GM18508 (cell line): ENCODE measurements around the gene CCDC12.

Source experiments
- ATAC-seq: cut with Tn5 transposase; IDR thresholded peaks from one replicate; pipeline ENCODE4 v1.9.1; 2021; ENCODE audit warnings: moderate number of reproducible peaks; ENCODE audit not compliant: insufficient read depth, unreplicated experiment

CCDC12 gene

DNA sequence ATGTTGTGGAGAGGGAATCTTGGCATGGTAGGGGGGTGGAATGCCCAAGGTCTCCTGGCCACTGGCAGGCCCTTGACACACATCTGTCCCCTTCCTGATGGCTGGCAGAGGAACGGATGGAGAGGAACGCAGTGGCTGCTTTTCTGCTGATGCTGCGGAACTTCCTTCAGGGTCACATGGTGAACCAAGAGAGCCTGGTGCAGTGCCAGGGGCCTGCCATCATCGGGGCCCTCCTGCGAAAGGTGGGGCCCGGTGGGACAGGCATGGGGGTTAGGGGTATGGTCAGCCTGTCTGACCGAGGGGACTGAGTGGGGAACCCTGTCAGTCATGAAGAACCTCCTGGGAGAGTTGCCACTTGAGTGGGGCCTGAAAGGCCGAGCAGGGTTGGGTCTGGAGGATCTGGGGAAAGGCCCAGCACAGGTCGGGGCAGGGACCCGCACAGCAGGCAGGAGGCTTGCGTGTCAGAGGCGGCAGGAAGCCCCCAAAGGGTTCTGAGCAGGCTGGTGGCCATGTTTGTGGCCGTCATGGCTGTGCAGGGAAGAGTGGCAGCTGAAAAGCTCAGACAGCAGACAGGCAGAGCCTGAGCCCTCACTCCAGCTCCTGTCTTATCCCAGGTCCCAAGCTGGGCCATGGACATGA is 21.0 kb upstream of the CCDC12 start:
- no peak for ATAC-seq

DNA sequence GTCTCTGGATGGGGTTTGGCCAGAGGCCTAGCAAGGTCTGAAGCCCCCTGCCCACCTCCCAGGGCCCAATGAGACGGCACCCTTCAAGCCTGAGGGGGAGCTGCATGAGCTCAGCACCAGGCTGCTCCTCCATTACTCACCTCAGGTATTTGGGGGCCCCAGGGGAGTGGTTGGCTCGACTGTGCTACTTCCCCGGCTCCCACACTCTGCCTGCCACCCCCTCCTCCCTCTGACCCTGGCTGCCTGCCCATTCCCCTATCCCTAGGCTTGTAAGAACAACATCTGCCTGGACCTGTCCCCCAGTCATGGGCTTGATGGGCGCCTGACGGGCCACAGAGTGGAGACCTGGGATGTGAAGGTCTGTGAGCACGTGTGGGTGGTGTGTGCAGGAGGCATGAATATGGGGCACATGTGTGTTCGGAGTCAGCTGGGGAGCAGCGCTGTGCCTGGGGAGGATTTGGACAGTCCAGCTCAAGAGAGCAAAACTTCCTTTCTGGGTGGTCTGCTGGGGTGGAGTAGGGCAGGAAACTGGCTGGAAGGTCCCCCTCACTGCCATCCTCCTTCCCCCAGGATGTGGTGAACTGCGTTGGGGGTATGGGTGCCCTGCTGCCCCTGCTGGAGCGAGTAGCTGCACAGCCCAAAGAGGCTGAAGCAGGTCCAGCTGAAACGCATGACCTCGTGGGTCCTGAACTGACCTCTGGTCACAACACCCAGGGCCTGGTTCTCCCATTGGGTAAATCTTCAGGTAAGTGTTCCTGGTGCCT is 20.3 kb upstream of the CCDC12 start:
- ATAC-seq: no peak

DNA sequence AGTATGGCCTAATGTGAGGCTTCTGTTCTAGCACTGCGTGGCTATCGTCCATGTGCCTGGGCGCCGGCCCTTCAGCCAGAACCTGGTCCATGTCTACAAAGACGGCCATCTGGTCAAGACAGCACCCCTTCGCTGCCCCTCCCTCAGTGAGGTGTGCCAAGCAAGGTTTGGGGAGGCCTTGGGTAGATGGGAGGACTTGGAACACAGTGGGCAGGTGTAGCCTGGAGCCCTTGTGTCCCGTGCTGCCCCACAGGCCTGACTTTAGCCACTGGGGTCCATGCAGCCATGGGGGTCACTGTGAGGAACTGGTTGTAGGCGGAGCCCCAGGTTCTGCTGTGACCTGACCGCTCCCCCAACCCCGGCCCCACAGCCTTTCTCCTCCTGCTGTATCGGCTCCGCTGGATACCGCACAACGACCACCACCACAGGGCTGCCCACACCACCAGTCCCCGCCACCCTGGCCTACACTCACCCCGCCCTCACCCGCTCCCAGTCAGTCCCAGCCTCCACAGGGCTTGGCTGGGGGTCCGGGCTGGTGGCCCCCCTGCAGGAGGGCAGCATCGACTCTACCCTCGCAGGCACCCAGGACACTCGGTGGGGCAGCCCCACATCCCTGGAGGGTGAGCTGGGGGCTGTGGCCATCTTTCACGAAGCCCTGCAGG is 19.5 kb upstream of the CCDC12 start:
- no peak for ATAC-seq

DNA sequence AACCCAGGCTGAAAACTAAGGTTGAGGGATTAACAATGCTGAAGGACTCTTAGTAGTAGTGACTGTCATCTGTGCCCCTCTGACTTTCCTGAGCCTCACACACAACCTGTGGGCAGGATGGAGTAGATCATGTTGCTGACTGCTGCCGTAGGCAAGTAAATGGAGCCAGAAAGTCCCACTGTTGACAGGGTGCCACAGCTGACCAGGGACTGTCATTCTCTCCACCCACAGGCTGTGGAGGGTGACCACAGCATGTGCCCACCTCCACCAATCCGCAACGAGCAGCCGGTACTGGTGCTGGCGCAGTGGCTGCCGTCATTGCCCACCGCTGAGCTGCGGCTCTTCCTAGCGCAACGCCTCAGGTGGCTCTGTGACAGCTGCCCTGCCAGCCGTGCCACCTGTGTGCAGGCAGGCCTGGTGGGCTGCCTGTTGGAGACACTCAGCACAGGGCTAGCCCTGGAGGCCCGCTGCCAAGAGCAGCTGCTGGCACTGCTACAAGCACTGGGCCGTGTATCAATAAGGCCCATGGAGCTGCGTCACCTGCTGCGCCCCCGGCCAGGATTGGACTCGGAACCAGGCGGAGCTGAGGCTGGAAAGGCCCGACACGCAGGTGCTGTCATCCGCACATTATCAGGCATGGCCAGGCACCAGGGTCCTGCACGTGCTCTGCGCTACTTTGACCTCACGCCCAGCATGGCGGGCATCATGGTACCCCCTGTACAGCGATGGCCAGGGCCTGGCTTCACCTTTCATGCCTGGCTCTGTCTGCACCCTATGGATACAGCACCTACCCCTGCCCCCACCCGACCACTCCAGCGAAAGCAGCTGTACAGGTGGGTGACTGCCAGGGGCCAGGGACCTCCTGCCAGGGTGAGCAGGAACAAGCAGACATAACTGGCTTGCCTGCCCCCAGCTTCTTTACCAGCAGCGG is 18.5 kb upstream of the CCDC12 start:
- ATAC-seq: no peak

DNA sequence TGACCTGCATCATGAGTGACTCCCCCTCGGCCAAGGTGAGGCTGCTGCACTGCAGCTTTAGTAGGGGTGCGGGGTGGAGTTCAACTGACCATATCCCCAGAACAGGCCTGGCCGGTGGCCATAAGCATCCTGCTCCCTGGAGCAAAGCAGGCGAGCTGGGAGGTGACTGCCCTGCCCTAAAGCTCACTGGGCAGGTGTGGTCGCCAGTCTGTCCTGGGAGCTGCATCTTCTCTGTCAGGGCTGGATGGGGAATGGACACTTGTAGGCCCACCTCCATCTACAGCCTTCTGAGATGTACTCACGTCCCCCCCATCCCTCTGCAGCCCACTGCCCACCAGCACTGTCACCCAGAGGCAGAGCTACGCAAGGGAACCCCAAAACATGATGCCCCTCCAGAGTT is 17.4 kb upstream of the CCDC12 start:
- ATAC-seq: no peak

DNA sequence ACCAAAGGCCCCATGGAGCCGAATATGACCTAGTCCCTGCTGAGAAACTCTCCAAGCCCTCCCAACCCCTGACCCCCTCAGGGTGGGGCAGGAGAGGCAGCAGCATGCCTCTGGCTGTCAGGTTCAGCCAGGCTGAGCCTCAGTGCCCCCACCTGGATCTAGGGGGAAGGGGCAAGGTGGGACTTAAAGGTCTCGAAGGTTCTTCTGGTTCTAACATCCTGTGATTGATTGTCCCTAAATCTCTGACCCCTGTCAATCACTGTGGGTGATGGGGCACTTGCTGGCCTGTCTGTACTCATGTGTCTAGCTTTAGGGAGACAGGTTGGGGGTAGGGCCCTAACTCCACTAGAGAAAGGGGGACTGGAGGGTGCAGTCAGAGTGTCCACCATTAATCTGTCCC is 16.7 kb upstream of the CCDC12 start:
- no peak for ATAC-seq

DNA sequence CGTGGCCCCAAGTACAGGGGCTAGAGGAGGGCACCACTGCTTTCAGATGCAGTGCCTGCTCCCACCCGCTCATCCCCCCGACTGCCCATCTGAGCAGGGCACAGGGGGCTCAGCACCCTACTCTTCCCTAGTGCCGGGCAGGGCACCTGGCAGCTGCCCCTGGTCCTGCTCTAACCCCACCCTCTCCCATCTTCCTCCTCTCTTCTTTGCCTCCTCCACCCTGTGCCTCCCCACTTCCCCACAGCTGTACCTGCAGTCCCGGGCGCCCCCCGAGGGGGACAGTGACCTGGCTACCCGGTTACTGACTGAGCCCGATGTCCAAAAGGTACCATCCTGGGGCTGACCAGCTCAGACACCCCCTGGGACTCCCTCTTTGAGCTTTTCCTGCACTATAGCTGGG is 15.7 kb upstream of the CCDC12 start:
- ATAC-seq: no peak

DNA sequence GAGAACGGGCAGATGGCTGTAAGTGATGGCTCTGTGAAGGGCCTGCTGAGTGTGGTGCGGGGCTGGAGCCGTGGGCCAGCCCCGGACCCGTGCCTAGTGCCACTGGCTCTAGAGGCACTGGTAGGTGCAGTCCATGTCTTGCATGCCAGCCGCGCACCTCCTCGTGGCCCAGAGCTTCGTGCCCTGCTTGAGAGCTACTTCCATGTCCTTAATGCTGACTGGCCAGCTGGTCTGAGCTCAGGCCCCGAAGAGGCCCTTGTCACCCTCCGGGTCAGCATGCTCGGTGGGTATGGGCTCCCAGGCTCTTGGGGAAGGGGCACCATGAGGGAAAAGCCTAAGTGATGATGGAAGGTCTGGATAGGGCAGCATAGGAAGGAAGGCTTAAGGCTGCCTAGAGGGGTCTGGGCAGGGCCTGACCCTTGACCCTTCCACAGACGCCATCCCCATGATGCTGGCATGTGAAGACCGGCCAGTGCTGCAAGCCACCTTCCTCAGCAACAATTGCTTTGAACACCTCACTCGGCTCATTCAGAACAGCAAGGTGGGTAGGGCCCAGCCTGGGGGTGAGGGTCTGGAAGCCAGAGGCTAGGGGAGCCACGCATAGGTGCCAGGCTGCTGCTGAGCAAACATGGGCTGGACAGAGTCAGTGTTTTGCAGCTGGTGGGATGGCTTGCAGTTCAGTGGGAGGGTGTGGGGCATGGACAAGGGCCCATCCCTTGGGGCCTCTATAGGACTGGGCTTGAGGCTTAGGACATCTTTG is 15.0 kb upstream of the CCDC12 start:
- no peak for ATAC-seq

DNA sequence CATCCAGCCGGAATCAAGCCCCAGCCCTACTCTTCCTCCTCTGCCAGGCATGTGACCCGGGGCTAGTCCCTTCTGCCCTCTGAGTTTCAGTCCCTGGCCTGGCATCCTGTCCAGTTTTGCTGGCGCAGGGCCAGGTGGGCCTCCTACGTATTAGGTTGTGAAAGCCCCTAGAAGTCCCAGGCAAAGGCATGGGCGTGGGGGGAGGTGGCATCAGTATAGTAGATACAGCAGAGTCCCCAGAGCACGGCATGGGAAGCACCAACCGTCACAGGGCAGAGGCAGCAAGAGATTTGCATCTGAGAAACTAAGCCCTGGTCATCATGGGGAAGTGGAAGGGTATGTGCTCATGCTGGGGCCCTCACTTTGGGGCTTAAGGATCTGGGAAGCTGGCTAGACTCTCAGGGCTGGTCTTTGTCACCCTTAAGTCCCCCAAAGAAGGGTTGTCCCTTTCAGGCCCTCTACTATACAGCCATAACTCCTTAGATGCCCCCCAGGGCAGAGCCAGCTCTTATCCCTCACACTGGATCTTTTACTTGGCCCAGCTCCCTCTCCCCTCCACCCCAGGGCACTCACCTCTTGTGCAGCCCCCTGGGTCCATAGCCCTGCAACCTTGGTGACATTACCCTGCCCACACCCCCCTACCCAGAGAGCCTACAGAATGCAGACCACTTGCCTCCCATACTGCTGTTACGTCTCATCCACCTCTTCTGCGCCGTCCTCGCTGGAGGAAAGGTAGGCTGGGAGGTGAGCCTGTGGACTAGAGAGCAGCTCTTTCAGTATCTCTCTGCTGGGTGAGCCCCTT is 14.2 kb upstream of the CCDC12 start:
- ATAC-seq: no peak

DNA sequence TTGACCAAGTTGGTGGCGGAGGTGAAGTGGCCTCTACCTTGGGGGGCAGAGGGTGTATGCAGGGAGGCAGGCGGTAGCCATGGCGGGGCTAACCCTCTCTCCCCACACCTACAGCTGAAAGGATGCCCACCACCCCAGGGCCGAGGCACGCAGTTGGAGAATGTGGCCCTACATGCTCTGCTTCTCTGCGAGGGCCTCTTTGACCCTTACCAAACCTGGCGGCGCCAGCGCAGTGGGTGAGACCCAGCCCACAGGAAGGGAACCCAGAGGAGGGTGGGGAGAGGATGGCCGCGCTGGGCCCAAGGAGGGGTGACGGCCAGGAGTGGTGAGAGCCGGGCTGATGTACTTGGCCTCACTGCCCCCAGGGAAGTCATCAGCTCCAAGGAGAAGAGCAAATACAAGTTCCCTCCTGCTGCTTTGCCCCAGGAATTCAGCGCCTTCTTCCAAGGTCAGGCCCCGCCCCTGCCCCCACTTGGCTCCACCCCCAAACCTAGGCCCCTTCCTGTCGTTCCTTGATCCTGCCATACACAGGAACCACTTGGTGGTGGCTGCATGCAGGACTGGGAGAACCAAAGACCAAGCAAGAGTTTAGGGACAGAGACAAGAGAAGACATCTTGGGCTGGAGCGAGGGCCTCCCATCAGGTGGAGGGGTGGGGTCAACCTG is 12.7 kb upstream of the CCDC12 start:
- ATAC-seq: no peak

DNA sequence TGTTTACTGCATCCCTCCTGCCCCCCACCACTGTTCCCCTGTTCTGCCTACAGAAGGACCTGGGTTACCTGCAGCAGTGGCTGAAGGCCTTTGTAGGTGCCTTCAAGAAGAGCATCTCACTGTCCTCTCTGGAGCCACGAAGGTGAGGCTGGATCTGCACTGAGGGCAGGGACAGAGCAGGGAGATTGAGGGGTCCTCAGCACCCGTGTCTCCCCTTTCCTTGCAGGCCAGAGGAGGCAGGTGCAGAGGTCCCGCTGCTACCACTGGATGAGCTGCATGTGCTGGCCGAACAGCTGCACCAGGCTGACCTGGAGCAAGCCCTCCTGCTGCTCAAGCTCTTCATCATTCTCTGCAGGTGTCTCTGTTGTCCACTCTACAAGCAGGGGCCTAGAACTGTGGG is 12.1 kb upstream of the CCDC12 start:
- no peak for ATAC-seq

DNA sequence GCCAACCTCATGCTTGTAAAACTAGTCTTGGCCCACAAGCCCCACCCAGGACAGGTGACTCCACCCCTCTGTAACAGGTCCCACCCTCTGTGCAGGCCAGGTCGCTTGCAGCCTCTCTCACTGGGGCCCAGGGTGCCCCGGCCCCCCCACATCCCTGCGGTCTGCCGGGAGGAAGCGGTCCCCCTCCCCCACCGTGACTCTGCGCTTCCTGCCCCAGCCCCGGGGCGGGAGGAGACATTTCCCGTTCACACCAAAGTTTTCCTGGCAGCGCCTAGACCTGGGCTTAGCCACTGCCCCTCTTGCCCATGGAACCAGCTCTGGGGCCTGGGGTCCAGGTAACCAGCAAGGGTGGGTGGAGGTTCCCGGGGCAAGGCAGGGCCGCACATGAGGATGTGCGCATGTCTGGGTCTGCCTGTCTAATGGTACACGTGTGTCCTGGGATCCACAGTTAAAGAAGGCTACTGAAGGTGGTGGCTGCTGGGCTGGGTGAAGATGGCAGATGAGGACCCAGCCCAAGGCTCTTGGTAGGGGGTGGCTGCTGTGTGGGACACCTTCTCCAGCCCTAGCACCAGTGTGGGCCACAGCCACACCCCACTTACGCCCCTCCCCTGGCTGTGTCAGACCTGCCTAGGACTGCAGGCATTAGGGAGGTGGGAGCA is 11.3 kb upstream of the CCDC12 start:
- no peak for ATAC-seq

DNA sequence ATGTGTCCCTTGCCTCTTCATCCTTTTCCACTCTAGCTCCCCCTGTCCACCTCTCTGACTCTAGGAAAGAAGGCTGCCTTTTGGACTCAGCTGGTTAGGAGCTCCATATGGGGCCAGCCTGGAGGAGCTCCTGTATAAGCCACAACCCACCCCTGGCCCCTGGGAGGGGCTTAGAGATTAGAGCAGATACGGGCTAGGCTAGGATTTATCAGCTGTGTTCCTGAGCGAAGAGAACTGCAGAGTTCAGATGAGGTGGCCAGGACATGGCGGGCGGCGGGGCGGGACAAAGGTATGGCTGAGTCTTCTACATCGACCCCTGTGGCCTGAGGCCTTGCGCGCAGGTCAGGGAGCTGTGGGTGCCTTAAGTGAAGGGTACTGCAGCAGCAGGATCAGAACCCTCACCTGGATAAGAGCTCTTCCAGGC is 10.8 kb upstream of the CCDC12 start:
- ATAC-seq: no peak

DNA sequence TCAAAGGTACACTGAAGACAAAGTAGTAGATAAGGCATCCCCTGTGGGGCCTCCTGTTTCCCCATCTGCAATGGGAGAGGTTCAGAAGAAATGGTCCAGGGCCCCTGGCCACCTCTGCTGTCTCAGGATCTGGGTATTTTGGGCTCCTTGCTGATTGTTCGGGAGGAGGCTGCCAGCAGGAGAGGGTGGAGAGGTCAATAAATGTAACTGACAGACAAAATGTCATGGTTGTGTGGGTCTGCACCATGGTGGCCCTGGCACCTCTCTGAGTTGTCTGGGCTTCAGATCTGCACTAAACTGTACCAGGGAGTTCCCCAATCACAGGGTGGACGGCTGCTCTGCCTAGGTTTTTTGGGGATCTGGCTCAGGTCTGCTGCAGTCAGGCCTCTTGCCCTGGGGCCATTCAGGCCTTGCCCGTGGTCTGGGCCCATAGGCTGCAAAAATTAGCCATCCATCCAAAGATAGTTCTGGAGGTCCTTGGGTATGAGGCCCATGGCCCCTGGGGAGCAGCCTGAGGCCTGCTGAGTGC is 10.3 kb upstream of the CCDC12 start:
- no peak for ATAC-seq

DNA sequence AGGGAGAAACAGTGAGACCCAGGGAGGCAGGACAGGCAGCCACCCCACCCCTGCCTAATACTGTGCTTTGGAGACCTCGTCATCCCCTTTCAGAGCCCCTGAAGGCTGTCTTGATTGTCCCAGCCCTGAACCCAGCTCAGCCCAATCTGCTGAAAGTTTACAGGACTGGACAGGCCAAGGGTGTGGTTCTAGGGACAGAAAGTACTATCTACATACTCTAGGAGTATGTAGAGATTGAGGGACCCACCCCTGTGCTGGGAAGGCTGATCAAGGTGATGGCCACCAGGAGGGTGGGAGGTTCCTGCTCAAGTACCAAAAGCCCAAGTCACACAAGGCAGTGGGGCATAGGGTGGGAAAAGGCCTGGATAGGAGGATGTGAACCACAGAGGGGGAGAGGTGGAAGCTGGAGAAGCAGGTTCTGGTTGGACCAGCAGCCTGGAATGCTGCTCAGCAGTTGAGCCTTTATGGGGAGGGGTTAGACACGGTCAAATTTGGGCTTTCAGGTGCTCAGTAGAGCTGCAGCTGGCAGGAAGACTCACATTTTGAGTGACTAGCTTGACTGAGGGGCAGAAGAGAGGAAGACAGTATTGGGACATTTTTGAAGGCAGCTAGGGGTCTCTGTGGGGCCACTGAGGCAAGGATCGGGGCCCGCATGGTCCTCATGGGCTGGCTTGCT is 9.6 kb upstream of the CCDC12 start:
- ATAC-seq: no peak

DNA sequence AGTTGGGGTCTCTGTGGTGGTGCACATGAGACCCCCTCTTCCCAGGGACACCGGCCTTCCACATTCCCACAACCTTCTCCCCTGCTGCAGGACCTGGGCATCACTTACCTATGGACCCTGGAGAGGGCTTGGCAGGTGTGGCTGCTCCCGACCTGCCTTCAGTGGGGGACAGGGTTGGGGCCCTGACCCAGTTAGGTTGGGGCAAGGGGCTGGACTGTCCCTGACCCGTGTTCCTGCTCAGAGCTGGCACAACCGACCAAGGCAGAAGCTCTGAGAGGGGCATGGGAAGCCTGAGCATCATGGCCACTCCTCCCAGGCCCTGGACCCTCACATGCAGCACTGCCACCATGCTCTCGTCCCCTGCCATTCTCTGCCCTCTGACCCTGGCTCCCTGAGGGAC is 9.0 kb upstream of the CCDC12 start:
- ATAC-seq: no peak
